ENCODE measurements around the gene ISM2. TPM values are rescaled to one million over a fixed set of nuclear protein-coding genes. Genes with fewer than 3 reads are reported as not detected.

The ISM2 gene
- total RNA-seq, 2 experiments from 2014 or later: 0.74 to 0.94 TPM

DNA sequence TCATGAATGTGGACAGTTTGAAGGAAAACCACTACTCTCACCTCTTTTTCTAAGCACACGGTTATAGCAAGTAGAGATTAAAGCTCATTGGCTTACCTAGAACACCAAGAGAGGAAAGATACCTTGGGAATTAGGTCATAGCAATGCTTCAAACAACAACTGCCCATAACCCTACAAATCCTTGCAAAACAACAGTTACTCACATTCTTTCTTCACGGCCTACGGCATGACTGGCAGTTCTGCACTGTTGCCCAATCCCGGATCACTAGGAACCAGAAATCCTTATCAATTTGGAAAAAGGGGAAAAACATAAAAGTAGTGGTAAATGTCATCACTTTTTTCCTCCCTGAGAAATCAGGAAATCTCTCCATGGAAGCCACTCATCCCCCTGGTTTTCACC lies 9.6 kb upstream of the ISM2 start:
- ATAC-seq: no peak
- Mint-ChIP-seq H3K27me3 (no peaks in the 10 kb centered on the region), H3K9me3 (peaks cover 2% of the 10 kb centered on the region), H3K4me1 (ENCODE audit: low read depth) (no peaks in the 10 kb centered on the region), H3K36me3 (ENCODE audit: low read depth) (peaks cover 34% of the 10 kb centered on the region), H3K4me3 (no peak overlapping the region), H3K27ac (no peak overlapping the region)
- TF ChIP-seq, protein P1, sequence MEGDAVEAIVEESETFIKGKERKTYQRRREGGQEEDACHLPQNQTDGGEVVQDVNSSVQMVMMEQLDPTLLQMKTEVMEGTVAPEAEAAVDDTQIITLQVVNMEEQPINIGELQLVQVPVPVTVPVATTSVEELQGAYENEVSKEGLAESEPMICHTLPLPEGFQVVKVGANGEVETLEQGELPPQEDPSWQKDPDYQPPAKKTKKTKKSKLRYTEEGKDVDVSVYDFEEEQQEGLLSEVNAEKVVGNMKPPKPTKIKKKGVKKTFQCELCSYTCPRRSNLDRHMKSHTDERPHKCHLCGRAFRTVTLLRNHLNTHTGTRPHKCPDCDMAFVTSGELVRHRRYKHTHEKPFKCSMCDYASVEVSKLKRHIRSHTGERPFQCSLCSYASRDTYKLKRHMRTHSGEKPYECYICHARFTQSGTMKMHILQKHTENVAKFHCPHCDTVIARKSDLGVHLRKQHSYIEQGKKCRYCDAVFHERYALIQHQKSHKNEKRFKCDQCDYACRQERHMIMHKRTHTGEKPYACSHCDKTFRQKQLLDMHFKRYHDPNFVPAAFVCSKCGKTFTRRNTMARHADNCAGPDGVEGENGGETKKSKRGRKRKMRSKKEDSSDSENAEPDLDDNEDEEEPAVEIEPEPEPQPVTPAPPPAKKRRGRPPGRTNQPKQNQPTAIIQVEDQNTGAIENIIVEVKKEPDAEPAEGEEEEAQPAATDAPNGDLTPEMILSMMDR (IDR thresholded peaks at IDR 0.05): no peak
- DNase-seq: no peak
- ChIA-PET CTCF (interaction anchor here (0.8 kb wide), 1 partner anchor 105 kb away, joined by 3 read pairs; no protein-coding TSS in a partner anchor), POLR2A (interaction anchor here (1.1 kb wide), 1 partner anchor 145 kb away, joined by 4 read pairs; no protein-coding TSS in a partner anchor)
- intact Hi-C loops (cut with micrococcal nuclease): no loop called here

DNA sequence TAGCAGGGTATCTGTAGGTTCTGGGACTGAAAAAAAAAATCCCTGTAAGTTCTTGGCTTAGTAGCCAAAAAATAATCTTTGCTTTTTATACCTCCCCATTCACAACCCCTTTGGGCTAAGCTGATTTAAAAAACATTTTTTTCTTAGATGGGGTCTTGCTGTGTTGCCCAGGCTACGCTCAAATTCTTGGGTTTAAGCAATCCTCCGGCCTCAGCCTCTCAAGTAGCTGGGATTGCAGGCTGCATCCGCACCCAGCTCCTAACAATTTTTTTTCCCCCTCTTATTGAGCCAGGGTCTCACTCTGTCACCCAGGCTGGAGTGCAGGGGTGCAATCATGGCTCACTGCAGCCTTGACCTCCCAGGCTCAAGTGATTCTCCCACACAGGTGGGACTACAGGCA lies 9.1 kb upstream of the ISM2 start:
- TF ChIP-seq, protein P1 (IDR thresholded peaks at IDR 0.05): no peak
- CTCF ChIA-PET: interaction anchor here (1.2 kb wide), 1 partner anchor 9 kb away, joined by 3 read pairs; no protein-coding TSS in a partner anchor

DNA sequence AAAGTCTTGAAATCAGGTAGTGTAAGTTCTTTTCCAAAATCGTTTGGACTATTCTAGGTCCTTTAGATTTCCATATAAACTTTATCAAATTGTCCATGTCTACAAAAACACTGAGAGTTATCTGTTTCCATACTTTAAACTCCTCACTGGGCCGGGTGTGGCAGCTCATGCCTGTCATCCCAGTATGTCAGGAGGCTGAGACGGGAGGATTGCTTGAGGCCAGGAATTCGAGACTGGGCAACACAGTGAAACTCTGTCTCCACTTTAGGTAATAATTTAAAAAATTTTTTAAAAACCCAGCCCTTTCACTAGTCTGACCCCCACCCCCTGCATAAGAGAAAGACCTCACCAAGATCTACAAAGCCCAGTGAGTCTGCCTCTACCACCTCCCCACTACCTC lies 6.4 kb upstream of the ISM2 start:
- peaks cover 7% of the 10 kb centered on the region for H3K27me3 Mint-ChIP-seq
- H3K4me3 Mint-ChIP-seq: no peak overlapping the region
- H3K9me3 Mint-ChIP-seq: peaks cover 6% of the 10 kb centered on the region
- H3K36me3 Mint-ChIP-seq (ENCODE audit: low read depth): peaks cover 14% of the 10 kb centered on the region
- no peaks in the 10 kb centered on the region for H3K4me1 Mint-ChIP-seq (ENCODE audit: low read depth)
- no peak for DNase-seq
- ChIA-PET CTCF (no interaction called here), POLR2A (no interaction called here)
- H3K27ac Mint-ChIP-seq: no peak overlapping the region
- no peak for ATAC-seq
- TF ChIP-seq, protein P1 (IDR thresholded peaks at IDR 0.05): no peak
- intact Hi-C loops (cut with micrococcal nuclease): no loop called here

More for the DNA sequence above, 9.1 kb upstream of the ISM2 start:
- no peaks in the 10 kb centered on the region for H3K27me3 Mint-ChIP-seq
- DNase-seq (no peak), ATAC-seq (no peak)
- H3K36me3 Mint-ChIP-seq (ENCODE audit: low read depth): peaks cover 34% of the 10 kb centered on the region
- H3K4me1 Mint-ChIP-seq (ENCODE audit: low read depth): no peaks in the 10 kb centered on the region
- peaks cover 6% of the 10 kb centered on the region for H3K9me3 Mint-ChIP-seq
- H3K27ac Mint-ChIP-seq: no peak overlapping the region
- H3K4me3 Mint-ChIP-seq: no peak overlapping the region
- intact Hi-C loops (cut with micrococcal nuclease): no loop called here
- POLR2A ChIA-PET: no interaction called here

DNA sequence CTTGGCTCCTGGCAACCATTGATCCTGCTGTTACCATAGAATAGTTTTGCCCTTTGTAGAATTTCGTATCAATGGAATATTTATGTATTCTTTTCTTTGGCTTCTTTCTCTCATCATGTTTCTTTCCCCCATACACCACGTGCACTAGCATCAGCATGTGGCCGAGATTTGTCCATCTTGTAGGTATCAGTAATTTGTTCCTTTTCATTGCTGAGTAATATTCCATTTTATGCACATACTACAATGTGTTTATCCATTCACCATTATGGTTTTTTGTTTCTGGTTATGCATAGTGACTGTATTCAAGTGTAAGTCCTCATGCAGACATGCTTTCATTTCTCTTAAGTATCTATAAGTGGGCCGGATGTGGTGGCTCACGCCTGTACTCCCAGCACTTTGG lies 4.5 kb upstream of the ISM2 start:
- no peak for DNase-seq
- CTCF ChIA-PET: no interaction called here
- no peak for ATAC-seq

DNA sequence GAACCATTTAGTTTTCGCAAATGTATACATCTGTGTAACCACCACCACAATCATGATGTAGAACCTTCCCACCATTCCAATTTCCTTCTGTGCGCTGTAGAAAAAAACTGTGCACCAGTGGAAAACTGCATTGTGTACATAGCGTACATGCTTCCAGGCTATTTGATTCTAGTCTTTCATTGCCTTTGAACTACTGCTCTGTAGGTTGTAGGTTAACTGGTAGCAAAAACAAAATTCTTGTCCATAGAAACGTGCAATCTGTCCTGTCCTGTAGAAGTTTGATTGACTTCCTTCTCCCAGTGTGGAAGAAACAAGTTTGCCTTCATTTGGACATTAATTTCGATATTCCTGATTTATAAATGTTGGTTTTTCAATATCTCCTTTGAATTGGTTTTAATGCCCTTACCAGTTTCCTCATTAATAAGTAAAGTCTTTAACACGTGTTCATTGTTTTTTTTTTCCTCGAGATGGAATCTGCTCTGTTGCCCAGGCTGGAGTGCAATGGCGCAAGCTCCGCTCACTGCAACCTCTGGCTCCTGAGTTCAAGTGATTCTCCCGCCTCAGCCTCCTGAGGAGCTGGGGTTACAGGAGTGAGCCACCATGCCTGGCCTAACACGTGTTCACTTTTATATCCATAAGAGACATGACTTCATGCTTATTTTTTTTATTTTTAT lies 3.6 kb upstream of the ISM2 start:
- ATAC-seq (no peak), DNase-seq (no peak)
- Mint-ChIP-seq H3K36me3 (ENCODE audit: low read depth) (peaks cover 2% of the 10 kb centered on the region), H3K27me3 (peaks cover 22% of the 10 kb centered on the region), H3K4me1 (ENCODE audit: low read depth) (peaks cover 6% of the 10 kb centered on the region), H3K27ac (no peak overlapping the region), H3K4me3 (no peak overlapping the region), H3K9me3 (peaks cover 6% of the 10 kb centered on the region)
- POLR2A ChIA-PET: no interaction called here
- TF ChIP-seq, protein P1 (IDR thresholded peaks at IDR 0.05): no peak
- intact Hi-C loops (cut with micrococcal nuclease): no loop called here
- CTCF ChIA-PET: interaction anchor here (1.8 kb wide), 1 partner anchor 10 kb away, joined by 6 read pairs; no protein-coding TSS in a partner anchor

More for the DNA sequence above, 4.5 kb upstream of the ISM2 start:
- TF ChIP-seq, protein P1 (IDR thresholded peaks at IDR 0.05): no peak
- H3K27me3 Mint-ChIP-seq: peaks cover 15% of the 10 kb centered on the region
- intact Hi-C loops (cut with micrococcal nuclease): no loop called here
- H3K4me1 Mint-ChIP-seq (ENCODE audit: low read depth): peaks cover 2% of the 10 kb centered on the region
- POLR2A ChIA-PET: no interaction called here
- peaks cover 6% of the 10 kb centered on the region for H3K9me3 Mint-ChIP-seq
- no peak overlapping the region for H3K4me3 Mint-ChIP-seq
- peaks cover 7% of the 10 kb centered on the region for H3K36me3 Mint-ChIP-seq (ENCODE audit: low read depth)
- no peak overlapping the region for H3K27ac Mint-ChIP-seq

Data from activated CD8-positive, alpha-beta T cell treated with anti-CD3 and anti-CD28 coated beads for 36 hours (primary cell).